B cell (primary cell): ENCODE data around the gene KYNU. TPM values are rescaled to one million over a fixed set of nuclear protein-coding genes. Genes with fewer than 3 reads are reported as not detected.

Experiments used
- ATAC-seq: fragments of 200-7000 bp; cut with Tn5 transposase; one replicate; pipeline ENCODE4 v1.10.0; 2021; ENCODE audit warnings: low read depth, mild to moderate bottlenecking, moderate number of reproducible peaks, moderate library complexity
- CTCF ChIA-PET: fragments of 350-600 bp; sonication (Branson Sonifier 250); formaldehyde crosslinking; loops from one replicate; lab custom pipeline; 2021; ENCODE audit warnings: antibody characterized with exemption, inconsistent platforms; lab: Charles Lee
- POLR2A ChIA-PET: fragments of 350-600 bp; sonication (Branson Sonifier 250); formaldehyde crosslinking; loops from one replicate; lab custom pipeline; 2021; ENCODE audit warnings: antibody characterized with exemption; lab: Charles Lee
- DNase-seq: peaks from one replicate; pipeline ENCODE4 v3.0.0; 2013
- H2AFZ ChIP-seq: 2 replicates; pipeline ENCODE4 v1.6.1; 2012; ENCODE audit warnings: mild to moderate bottlenecking, low read depth, low read length; ENCODE audit not compliant: insufficient read depth, poor library complexity, severe bottlenecking
- H3K27ac ChIP-seq, 2 donors: 1 replicate in 1 of 2; 2 replicates in 1 of 2; pipeline ENCODE4 v1.5.1; 2012 to 2013; ENCODE audit warnings: low read length in 2 of 2, mild to moderate bottlenecking in 2 of 2, moderate library complexity in 1 of 2
- H3K27me3 ChIP-seq, 4 experiments: fragments of 200-600 bp in 1 of 4; sonication (generic) in 1 of 4; replicated peaks in 1 of 4; 1 replicate in 2 of 4; 2 replicates in 2 of 4; pipeline versions ENCODE4 v1.6.1 to v1.7.0; 2013 to 2016; ENCODE audit warnings: low read length in 3 of 4, mild to moderate bottlenecking in 2 of 4, mixed read lengths in 1 of 4, moderate library complexity in 1 of 4; ENCODE audit not compliant: insufficient read depth in 4 of 4, control insufficient read depth in 3 of 4; ENCODE audit errors: control extremely low read depth in 1 of 4
- H3K36me3 ChIP-seq, 2 experiments: replicated peaks in 1 of 2; 1 replicate in 1 of 2; 2 replicates in 1 of 2; pipeline versions ENCODE4 v1.6.1 to v1.7.1; 2013; ENCODE audit warnings: low read length in 1 of 2; ENCODE audit not compliant: insufficient read depth in 2 of 2, control insufficient read depth in 1 of 2; ENCODE audit errors: control extremely low read depth in 1 of 2, extremely low read depth in 1 of 2
- H3K4me1 ChIP-seq, 2 donors: fragments of 200-600 bp in 1 of 2; sonication (generic) in 1 of 2; 1 replicate in 1 of 2; 2 replicates in 1 of 2; pipeline versions ENCODE4 v1.5.1 to v1.6.1; 2013 to 2017; ENCODE audit warnings: low read length in 2 of 2; ENCODE audit not compliant: control insufficient read depth in 2 of 2, insufficient read depth in 2 of 2
- H3K4me2 ChIP-seq: replicated peaks from 2 replicates; pipeline ENCODE3; 2012; ENCODE audit warnings: mild to moderate bottlenecking, low read depth, low read length; ENCODE audit not compliant: poor library complexity, severe bottlenecking
- H3K4me3 ChIP-seq, 5 experiments: fragments of 200-600 bp in 1 of 5; sonication (generic) in 1 of 5; 1 replicate in 3 of 5; 2 replicates in 2 of 5; pipeline versions ENCODE4 v1.5.1 to v1.7.0; 2011 to 2016; ENCODE audit warnings: low read length in 4 of 5, mild to moderate bottlenecking in 4 of 5, low read depth in 2 of 5, control low read depth in 1 of 5, moderate library complexity in 1 of 5; ENCODE audit not compliant: insufficient read depth in 1 of 5; ENCODE audit errors: control extremely low read depth in 1 of 5, extremely low read depth in 1 of 5
- H3K79me2 ChIP-seq: fragments of 200-600 bp; sonication (generic); one replicate; pipeline ENCODE4 v1.6.0; 2016; ENCODE audit warnings: low read length; ENCODE audit not compliant: control insufficient read depth, insufficient read depth
- H3K9ac ChIP-seq: fragments of 200-600 bp; sonication (generic); 2 replicates; pipeline ENCODE4 v1.6.1; 2017; ENCODE audit warnings: mild to moderate bottlenecking, low read length, moderate library complexity
- H3K9me3 ChIP-seq, 3 donors: one replicate each; pipeline versions ENCODE4 v1.6.1 to v1.7.1; 2013; ENCODE audit warnings: low read length in 2 of 3; ENCODE audit not compliant: control insufficient read depth in 2 of 3, insufficient read depth in 1 of 3; ENCODE audit errors: control extremely low read depth in 1 of 3
- H4K20me1 ChIP-seq: 2 replicates; pipeline ENCODE4 v1.6.0; 2012; ENCODE audit warnings: mild to moderate bottlenecking, low read length; ENCODE audit not compliant: insufficient read depth, control insufficient read depth, poor library complexity, severe bottlenecking
- H3K27ac Mint-ChIP-seq: one replicate; pipeline ENCODE4 v1.8.0; 2021; ENCODE audit warnings: mixed read lengths
- H3K27me3 Mint-ChIP-seq: one replicate; pipeline ENCODE4 v1.8.0; 2021; ENCODE audit warnings: mixed read lengths
- H3K4me1 Mint-ChIP-seq: one replicate; pipeline ENCODE4 v1.8.0; 2021; ENCODE audit warnings: mixed read lengths
- H3K4me3 Mint-ChIP-seq: one replicate; pipeline ENCODE4 v1.8.0; 2021; ENCODE audit warnings: mixed read lengths
- H3K9me3 Mint-ChIP-seq: one replicate; pipeline ENCODE4 v1.8.0; 2022; ENCODE audit warnings: mixed read lengths; ENCODE audit not compliant: insufficient read depth
- EZH2 ChIP-seq: IDR thresholded peaks from 2 replicates; pipeline ENCODE4 v1.6.1; 2012; ENCODE audit warnings: borderline replicate concordance, low read depth, mild to moderate bottlenecking, moderate library complexity, low read length; ENCODE audit not compliant: insufficient read depth, poor library complexity, severe bottlenecking
- WGBS: methylation state at CpG from one replicate; pipeline ENCODE4 v1.1.5; 2013; ENCODE audit warnings: missing lambda C conversion rate; ENCODE audit not compliant: insufficient coverage; 5-methylcytosine and 5-hydroxymethylcytosine counted together
- intact Hi-C: fragments of 100-400 bp; cut with micrococcal nuclease; formaldehyde crosslinking; loops from one replicate; pipeline ENCODE4 v1.10.0; 2022
- polyA plus RNA-seq: library from polyadenylated mRNA; depleted of rRNA; stranded (reverse); fragments of >200 nt; gene quantifications from 2 replicates; pipeline ENCODE4 v1.2.3, GENCODE V29; 2012
- total RNA-seq, 2 donors: library from RNA; stranded (reverse); fragments of 120-200 nt in 1 of 2; gene quantifications; 1 replicate in 1 of 2; 2 replicates in 1 of 2; pipeline versions ENCODE4 v1.2.3 to v1.2.4, GENCODE V29; 2013 to 2022
- TF ChIP-seq, protein P1 (sequence below): fragments of 200-600 bp; IDR thresholded peaks from one replicate; pipeline ENCODE4 v1.8.0; 2022; ENCODE audit warnings: antibody characterized with exemption, mild to moderate bottlenecking

The KYNU gene
- total and polyA plus RNA-seq, 2 donors (not counting 1 experiment from before 2014, with no cell fraction given): 14.5 to 46.2 TPM

GRCh38 chr2:142991295-142991694 lies 113.8 kb downstream of the KYNU start:
- Histone ChIP-seq H3K9me3 (no peaks in the 10 kb centered on the region), H2AFZ (no peak overlapping the region), H3K79me2 (peaks cover 5% of the 10 kb centered on the region), H3K4me3 (no peak overlapping the region), H3K36me3 (peaks cover 1 to 15% of the 10 kb centered on the region in 2 experiments), H3K27me3 (no peaks in the 10 kb centered on the region), H3K27ac (no peak overlapping the region), H3K4me2 (no peak overlapping the region), H4K20me1 (peaks cover 7% of the 10 kb centered on the region), H3K9ac (no peak overlapping the region), H3K4me1 (no peaks in the 10 kb centered on the region)
- intact Hi-C loops: no loop called here
- H3K4me3 Mint-ChIP-seq: no peak overlapping the region
- no peak for DNase-seq
- H3K27ac Mint-ChIP-seq: no peak overlapping the region
- no peak for TF ChIP-seq EZH2
- TF ChIP-seq, protein P1, sequence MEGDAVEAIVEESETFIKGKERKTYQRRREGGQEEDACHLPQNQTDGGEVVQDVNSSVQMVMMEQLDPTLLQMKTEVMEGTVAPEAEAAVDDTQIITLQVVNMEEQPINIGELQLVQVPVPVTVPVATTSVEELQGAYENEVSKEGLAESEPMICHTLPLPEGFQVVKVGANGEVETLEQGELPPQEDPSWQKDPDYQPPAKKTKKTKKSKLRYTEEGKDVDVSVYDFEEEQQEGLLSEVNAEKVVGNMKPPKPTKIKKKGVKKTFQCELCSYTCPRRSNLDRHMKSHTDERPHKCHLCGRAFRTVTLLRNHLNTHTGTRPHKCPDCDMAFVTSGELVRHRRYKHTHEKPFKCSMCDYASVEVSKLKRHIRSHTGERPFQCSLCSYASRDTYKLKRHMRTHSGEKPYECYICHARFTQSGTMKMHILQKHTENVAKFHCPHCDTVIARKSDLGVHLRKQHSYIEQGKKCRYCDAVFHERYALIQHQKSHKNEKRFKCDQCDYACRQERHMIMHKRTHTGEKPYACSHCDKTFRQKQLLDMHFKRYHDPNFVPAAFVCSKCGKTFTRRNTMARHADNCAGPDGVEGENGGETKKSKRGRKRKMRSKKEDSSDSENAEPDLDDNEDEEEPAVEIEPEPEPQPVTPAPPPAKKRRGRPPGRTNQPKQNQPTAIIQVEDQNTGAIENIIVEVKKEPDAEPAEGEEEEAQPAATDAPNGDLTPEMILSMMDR: no peak
- ChIA-PET POLR2A (no interaction called here), CTCF (interaction anchor here (0.8 to 4.5 kb wide), 4 partner anchors 12 to 311 kb away, joined by 3 to 43 read pairs (median 12); no protein-coding TSS in a partner anchor)
- ATAC-seq: no peak
- H3K9me3 Mint-ChIP-seq: no peaks in the 10 kb centered on the region
- no peaks in the 10 kb centered on the region for H3K27me3 Mint-ChIP-seq
- peaks cover 5% of the 10 kb centered on the region for H3K4me1 Mint-ChIP-seq
- 80% methylated on average over 2 of the region's 3 CpGs for WGBS

DNA sequence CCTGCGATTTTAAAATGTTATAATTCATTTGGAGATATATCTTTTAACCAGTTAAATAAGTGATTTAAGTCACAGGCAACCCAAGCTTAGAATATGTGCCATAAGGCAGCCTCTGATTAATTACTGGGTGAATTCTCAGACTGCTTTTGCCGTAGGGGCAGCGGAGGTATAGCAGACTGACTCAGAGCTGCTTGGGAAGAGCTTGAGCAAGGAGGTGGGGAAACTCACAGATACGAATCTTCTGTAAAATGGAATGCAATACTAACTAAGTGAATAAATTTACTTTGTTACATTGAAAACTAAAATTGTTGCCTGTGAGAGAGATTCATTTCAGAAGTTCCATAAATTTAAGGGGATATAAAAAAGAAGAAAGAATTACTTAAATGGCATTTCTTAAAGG lies 115.4 kb downstream of the KYNU start:
- Mint-ChIP-seq H3K27ac (no peak overlapping the region), H3K4me1 (peaks cover 5% of the 10 kb centered on the region), H3K4me3 (no peak overlapping the region), H3K9me3 (no peaks in the 10 kb centered on the region), H3K27me3 (no peaks in the 10 kb centered on the region)
- H3K36me3 ChIP-seq: peaks cover 3 to 14% of the 10 kb centered on the region in 2 experiments
- H3K4me1 ChIP-seq: no peaks in the 10 kb centered on the region
- no peak for DNase-seq
- H3K79me2 ChIP-seq: peaks cover 5% of the 10 kb centered on the region
- H3K27ac ChIP-seq: no peak overlapping the region
- ATAC-seq: no peak
- no peak for TF ChIP-seq EZH2
- TF ChIP-seq, protein P1: no peak
- no peaks in the 10 kb centered on the region for H3K27me3 ChIP-seq
- no peaks in the 10 kb centered on the region for H3K9me3 ChIP-seq
- ChIA-PET POLR2A (no interaction called here), CTCF (interaction anchor here (3.2 kb wide), 1 partner anchor 12 kb away, joined by 15 read pairs; no protein-coding TSS in a partner anchor)
- H2AFZ ChIP-seq: no peak overlapping the region
- H3K4me3 ChIP-seq: no peak overlapping the region
- intact Hi-C loops: no loop called here
- H3K9ac ChIP-seq: no peak overlapping the region
- WGBS: no CpG with 5 or more reads among the region's 4 CpGs
- H4K20me1 ChIP-seq: peaks cover 7% of the 10 kb centered on the region
- no peak overlapping the region for H3K4me2 ChIP-seq
